Right cardiac atrium (tissue), 5 donors: Measurements from ENCODE around the gene PGBD2. TPM values are rescaled to one million over a fixed set of nuclear protein-coding genes. Genes with fewer than 3 reads are reported as not detected.
"Not testable (repeated sequence)": the region's sequence is repeated elsewhere in the genome, so short reads cannot be mapped to it uniquely, and the experiment has no call there.

Experiments
- ATAC-seq, 2 donors: fragments of 200-7000 bp; cut with Tn5 transposase; one replicate each; pipeline versions ENCODE4 v1.8.0 to v1.9.1; 2020; ENCODE audit warnings: moderate library complexity in 2 of 2, mild to moderate bottlenecking in 1 of 2
- DNase-seq, 3 donors: peaks; one replicate each; pipeline ENCODE4 v3.0.0-alpha.2; 2020
- H3K27ac ChIP-seq: one replicate; pipeline ENCODE4 v1.5.1; 2013; ENCODE audit warnings: mild to moderate bottlenecking, low read length, control low read depth, moderate library complexity
- H3K27me3 ChIP-seq: one replicate; pipeline ENCODE4 v1.6.1; 2013; ENCODE audit not compliant: control insufficient read depth, insufficient read depth
- H3K4me1 ChIP-seq: one replicate; pipeline ENCODE4 v1.6.1; 2013; ENCODE audit warnings: low read length; ENCODE audit not compliant: control insufficient read depth, insufficient read depth
- H3K4me3 ChIP-seq: one replicate; pipeline ENCODE4 v1.5.1; 2013; ENCODE audit warnings: low read length, control low read depth
- H3K9me3 ChIP-seq: one replicate; pipeline ENCODE4 v1.6.1; 2013; ENCODE audit warnings: low read length; ENCODE audit not compliant: control insufficient read depth
- WGBS: extraction: QIAGEN DNeasy Blood & Tissue Kit; methylation state at CpG from one replicate; pipeline ENCODE4 v1.1.7; 2013; 5-methylcytosine and 5-hydroxymethylcytosine counted together
- intact Hi-C, 4 donors: fragments of 100-400 bp; cut with DNase I; formaldehyde crosslinking; loops; one replicate each; pipeline versions ENCODE4 v1.11.0 to v1.14.0; 2022 to 2023
- polyA plus RNA-seq: library from polyadenylated mRNA; stranded (reverse); fragments of 200-250 nt; gene quantifications from one replicate; pipeline ENCODE4 v1.2.3, GENCODE V29; 2013
- total RNA-seq, 4 donors: library from RNA; stranded (reverse); fragmentation: NEBNext Ultra II Directional; extraction: Animal tissue kit (Norgen Biotek cat#: 25700); gene quantifications; one replicate each; pipeline ENCODE4 v1.2.1, GENCODE V29; 2021
- donor health status: healthy with polysubstance abuse.
- donor health status: DM: no; HTN: yes; CAD: no.
- donor health status: DM: no; HTN: no; CAD: no.
- donor health status: DM: no; HTN: yes; CAD: no; lungs with severe emphysema.
- donor health status: DM: yes; HTN: yes; CAD: no.

The PGBD2 gene
- total and polyA plus RNA-seq, 5 donors = 2.6 to 3.8 (median 2.8) TPM

- DNase-seq = no peak
- Histone ChIP-seq H3K4me3 (no peak overlapping the region), H3K4me1 (no peaks in the 10 kb centered on the region), H3K27me3 (no peaks in the 10 kb centered on the region), H3K27ac (peak overlapping the region; percentile 55), H3K9me3 (no peaks in the 10 kb centered on the region)
- intact Hi-C loops = no loop called here
- 98% methylated on average over 3 of the region's 3 CpGs for WGBS
- ATAC-seq = no peak
Observed at GRCh38 chr1:248871837-248872401, 34.1 kb upstream of the PGBD2 start.

- DNase-seq (peak; percentile 54 to 78 (median 76)), ATAC-seq (peak; percentile 71 to 80)
- intact Hi-C loops = no loop called here
- 2% methylated on average over 31 of the region's 31 CpGs for WGBS
- H3K9me3 ChIP-seq = no peaks in the 10 kb centered on the region
- H3K27me3 ChIP-seq = no peaks in the 10 kb centered on the region
- peak overlapping the region; percentile 74 for H3K4me3 ChIP-seq
- no peaks in the 10 kb centered on the region for H3K4me1 ChIP-seq
- peak overlapping the region; percentile 98 for H3K27ac ChIP-seq
Observed at GRCh38 chr1:248872752-248873408, 33.2 kb upstream of the PGBD2 start.

- intact Hi-C loops = no loop called here
- peak overlapping the region; percentile 74 for H3K4me3 ChIP-seq
- H3K27me3 ChIP-seq = no peaks in the 10 kb centered on the region
- under 1% methylated on average over 41 of the region's 41 CpGs for WGBS
- DNase-seq = peak; percentile 93 to 97 (median 96)
- peak overlapping the region; percentile 98 for H3K27ac ChIP-seq
- no peaks in the 10 kb centered on the region for H3K4me1 ChIP-seq
- no peaks in the 10 kb centered on the region for H3K9me3 ChIP-seq
- peak; percentile 96 for ATAC-seq
Observed at GRCh38 chr1:248873409-248873992, 32.5 kb upstream of the PGBD2 start.

DNA sequence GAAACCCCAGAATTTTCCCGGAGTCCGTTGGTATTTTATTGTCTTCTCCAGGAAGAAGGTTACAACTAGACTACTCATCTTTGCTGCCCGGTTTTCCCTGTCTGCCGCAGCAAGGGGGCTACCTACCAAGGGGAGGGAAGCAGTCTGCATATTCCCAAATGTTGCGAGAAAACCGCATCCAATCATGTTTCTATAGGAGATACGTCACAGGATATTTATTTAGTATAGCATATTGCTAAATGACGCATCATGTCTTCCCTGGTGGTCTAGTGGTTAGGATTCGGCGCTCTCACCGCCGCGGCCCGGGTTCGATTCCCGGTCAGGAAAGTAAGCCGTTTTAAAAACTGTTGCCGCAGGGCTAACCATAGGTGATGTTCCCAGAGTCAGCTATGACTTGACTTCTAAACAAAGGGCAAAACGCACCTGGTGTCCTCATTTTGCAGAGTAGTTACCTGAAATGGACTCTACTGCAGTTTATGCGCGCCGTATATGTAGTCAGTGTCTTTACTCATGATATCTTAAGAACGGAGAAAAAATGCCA, 32.0 kb upstream of the PGBD2 start:
- Histone ChIP-seq H3K4me3 (peak overlapping the region; percentile 74), H3K9me3 (no peaks in the 10 kb centered on the region), H3K27ac (peak overlapping the region; percentile 98), H3K27me3 (no peaks in the 10 kb centered on the region), H3K4me1 (no peaks in the 10 kb centered on the region)
- 2% methylated on average over 23 of the region's 23 CpGs for WGBS
- ATAC-seq (peak; percentile 85 to 90), DNase-seq (peak; percentile 69 to 88 (median 87))
- intact Hi-C loops = no loop called here

DNA sequence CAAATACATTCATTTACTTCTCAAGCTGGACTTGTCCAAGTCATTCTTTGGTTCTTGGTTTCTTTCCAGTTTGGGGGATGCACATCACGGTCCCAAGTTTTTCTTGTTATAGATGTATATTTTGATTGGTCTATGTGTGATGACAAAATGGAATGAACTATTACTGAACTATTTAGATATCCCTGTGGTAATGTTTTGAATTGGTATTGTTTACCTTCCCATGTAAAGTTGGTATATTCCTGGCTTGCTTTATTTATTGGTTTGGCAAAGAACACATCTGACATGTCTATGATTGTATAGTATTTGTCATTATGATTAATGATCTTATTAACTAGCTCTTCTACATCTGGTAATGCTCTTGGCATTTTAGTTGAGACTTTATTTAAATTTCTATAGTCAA, 24.8 kb upstream of the PGBD2 start:
- WGBS = 72% methylated on average over 1 of the region's 1 CpG
- DNase-seq = no peak
- intact Hi-C loops = no loop called here
- no peaks in the 10 kb centered on the region for H3K27me3 ChIP-seq
- ATAC-seq = no peak
- H3K27ac ChIP-seq = no peak overlapping the region
- no peaks in the 10 kb centered on the region for H3K9me3 ChIP-seq
- no peaks in the 10 kb centered on the region for H3K4me1 ChIP-seq
- no peak overlapping the region for H3K4me3 ChIP-seq

- intact Hi-C loops, H3K9me3 ChIP-seq, H3K27ac ChIP-seq, DNase-seq, H3K27me3 ChIP-seq, H3K4me1 ChIP-seq, ATAC-seq, H3K4me3 ChIP-seq: not testable (repeated sequence)
- WGBS = 62% methylated on average over 7 of the region's 7 CpGs
Observed at GRCh38 chr1:248882427-248882826, 23.6 kb upstream of the PGBD2 start.

DNA sequence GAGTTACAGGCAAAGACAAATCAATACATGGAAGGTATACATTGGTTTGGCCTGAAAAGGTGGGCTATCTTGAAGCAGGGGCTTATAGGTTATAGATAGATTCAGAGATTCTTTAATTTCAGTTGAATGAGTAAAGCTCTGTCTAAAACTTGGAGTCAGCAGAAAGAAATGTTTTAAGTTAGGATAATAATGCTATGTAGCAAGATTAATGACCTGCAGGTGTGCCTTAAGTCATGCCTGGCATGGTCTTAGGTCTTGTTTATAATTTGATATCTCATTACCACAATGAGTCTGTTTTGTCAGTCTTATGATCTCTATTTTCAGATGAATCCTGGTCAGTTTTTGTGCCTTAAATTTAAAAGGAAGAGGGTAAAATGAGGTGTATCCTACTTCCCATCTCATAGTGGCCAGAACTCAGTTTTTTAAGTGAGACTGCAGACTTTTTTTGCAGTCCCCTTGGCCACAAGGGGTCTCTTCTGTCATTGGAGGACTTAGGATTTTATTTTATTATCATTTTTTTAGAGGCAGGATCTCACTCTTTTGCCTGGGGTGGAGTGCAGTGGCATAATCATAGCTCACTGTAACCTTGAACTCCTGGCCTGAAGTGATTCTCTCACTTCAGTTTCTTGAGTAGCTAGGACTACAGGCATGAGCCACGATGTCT, 21.3 kb upstream of the PGBD2 start:
- H3K27me3 ChIP-seq = no peaks in the 10 kb centered on the region

DNA sequence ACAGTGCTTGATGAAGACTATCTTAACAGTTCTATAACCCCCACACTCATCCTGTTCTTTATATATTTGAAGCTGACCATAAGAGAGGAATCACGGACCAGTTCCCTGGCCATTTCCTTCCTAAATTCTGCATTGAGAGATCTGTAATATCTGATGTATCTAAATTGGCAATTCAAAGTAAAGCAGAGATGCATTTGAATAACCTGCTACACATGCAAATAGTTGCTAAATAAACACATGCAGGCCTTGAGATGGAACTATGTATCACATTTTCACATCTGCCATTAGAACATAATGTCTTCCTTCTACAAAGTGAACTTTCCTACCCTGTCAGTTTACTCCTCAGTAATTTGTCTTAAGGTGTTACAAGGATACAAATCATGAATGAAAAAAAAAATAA, 20.4 kb upstream of the PGBD2 start:
- ATAC-seq (no peak), DNase-seq (no peak)
- 75% methylated on average over 1 of the region's 1 CpG for WGBS
- Histone ChIP-seq H3K9me3 (no peaks in the 10 kb centered on the region), H3K4me3 (no peak overlapping the region), H3K27ac (no peak overlapping the region), H3K4me1 (no peaks in the 10 kb centered on the region), H3K27me3 (no peaks in the 10 kb centered on the region)
- intact Hi-C loops = no loop called here

More for the DNA sequence above, 21.3 kb upstream of the PGBD2 start:
- no peaks in the 10 kb centered on the region for H3K9me3 ChIP-seq
- 58% methylated on average over 1 of the region's 1 CpG for WGBS
- no peak overlapping the region for H3K4me3 ChIP-seq
- H3K27ac ChIP-seq = no peak overlapping the region
- ATAC-seq = no peak
- no peaks in the 10 kb centered on the region for H3K4me1 ChIP-seq
- DNase-seq = no peak
- intact Hi-C loops = no loop called here

DNA sequence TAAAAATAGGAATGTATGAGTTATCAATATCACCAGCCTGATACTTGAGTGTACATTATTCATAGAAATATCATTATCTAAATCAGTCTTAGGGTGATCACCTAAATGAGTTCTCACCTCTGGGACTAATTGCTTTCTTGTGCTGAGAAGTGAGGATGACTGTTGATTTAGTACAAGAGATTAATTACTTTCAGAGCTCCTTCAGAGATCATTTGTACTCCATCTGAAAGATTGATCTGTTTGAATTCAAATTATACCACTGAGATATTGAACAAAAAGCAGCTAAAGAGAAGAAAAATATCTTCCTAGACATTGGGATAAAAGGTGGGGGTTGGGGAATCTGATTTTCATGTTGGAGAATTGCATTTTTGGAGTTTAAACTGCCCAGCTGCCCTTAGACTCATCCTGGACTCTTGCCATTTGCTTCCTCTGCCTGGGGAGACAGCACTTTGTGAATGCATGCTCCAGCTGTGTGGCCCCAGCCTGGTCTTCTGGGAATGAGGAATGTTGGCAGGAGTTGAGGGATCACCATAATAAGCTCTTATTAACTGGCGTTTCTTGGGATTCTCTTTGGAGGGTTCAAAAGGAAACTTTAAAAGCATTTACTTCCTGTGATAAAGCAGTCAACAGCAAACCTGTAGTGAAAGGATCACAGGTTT, 19.7 kb upstream of the PGBD2 start:
- H3K4me1 ChIP-seq = no peaks in the 10 kb centered on the region
- no peaks in the 10 kb centered on the region for H3K9me3 ChIP-seq
- 8% methylated on average over 1 of the region's 1 CpG for WGBS
- no peak overlapping the region for H3K4me3 ChIP-seq
- no peak overlapping the region for H3K27ac ChIP-seq
- ATAC-seq = no peak
- intact Hi-C loops = no loop called here
- no peaks in the 10 kb centered on the region for H3K27me3 ChIP-seq
- DNase-seq = no peak

GRCh38 chr1:248889914-248890243, 16.2 kb upstream of the PGBD2 start:
- ATAC-seq, H3K4me3 ChIP-seq, H3K27me3 ChIP-seq, H3K9me3 ChIP-seq, DNase-seq, H3K4me1 ChIP-seq, H3K27ac ChIP-seq, intact Hi-C loops: not testable (repeated sequence)
- WGBS = 78% methylated on average over 10 of the region's 10 CpGs
